Measurements from ENCODE around the gene USP35.
"Not testable (repeated sequence)": the region's sequence is repeated elsewhere in the genome, so short reads cannot be mapped to it uniquely, and the experiment has no call there.

The USP35 gene

DNA sequence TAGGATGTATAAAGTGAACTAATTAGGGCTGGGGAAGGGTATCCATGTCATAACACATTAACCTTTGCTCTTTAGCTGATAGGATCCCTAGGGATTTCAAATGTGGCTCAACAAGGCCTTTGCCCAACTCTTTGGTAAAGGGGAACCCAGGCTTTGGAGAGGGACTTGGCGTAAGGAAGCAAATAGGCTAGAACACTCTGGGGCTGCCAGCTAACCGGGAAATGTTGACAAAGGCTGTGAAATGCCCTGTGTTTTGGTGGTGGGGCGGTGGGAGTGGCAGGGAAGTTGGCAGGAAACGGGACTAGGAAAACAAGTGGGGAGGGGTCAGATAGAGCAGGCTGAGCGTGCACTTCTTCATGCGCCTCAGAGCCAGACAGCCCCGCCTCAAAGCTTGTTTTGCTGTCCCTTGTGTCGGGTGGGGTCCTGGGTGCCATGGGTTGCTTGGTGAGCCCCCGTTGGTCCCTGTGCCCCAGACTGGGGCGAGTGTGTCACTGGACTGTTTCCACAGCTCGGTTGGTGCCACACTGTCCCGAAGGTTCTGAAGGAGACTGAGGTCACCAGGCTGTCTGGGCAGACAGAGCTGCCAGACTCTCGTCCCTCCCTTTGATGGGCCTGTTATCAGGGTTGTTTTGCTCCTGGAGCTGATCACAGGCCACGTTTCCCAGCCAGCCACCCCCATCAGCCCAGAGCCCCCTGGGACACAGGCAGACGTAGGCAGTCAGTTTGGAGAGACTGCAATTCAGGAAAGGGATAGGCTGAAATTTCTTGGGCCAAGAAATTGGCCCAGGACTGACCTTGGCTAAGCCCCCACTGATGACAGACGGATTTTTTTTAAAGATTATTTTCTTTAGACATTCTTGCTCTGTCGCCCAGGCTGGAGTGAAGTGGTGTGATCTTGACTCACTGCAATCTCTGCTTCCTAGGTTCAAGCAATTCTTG is 19.9 kb upstream of the USP35 start:
- DNase-seq (ENCODE audit: low read depth): no peak

- no peak for DNase-seq (ENCODE audit: low read depth)
Observed at GRCh38 chr11:78170413-78170812, 18.3 kb upstream of the USP35 start.

DNA sequence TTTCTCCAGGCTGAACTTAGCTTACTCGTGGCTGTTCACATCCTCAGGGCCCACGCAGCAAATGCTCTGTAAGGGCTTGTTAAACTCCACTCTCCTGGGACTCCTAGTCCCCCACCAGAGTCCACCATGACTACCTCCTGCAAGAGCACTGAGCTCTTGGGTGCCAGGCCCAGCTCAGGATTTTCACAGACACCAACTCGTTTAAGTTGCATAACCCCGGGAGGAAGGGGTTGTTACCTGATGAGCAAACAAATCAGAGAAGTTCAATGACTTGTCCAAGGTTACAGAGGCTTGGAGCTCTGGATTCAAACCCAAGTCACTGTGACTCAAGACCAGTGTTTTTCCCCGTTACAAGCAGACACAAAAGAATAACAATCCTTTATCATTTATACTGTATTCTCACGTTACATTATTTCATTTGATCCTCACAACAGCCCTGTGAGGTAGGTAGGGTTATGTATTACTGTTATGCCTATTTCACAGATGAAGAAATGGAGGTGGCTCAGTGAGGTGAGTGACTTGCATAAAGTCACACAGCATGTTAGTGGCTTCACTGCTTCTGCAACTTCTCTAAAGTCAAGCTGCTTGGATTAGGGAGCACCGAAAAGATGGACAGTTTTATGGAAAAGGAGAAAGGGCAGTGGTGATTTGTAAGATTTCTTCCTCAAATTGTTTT is 17.7 kb upstream of the USP35 start:
- DNase-seq (ENCODE audit: low read depth): no peak

GRCh38 chr11:78171951-78172350 is 16.8 kb upstream of the USP35 start:
- DNase-seq (ENCODE audit: low read depth): no peak

GRCh38 chr11:78175862-78176261 is 12.9 kb upstream of the USP35 start:
- DNase-seq (ENCODE audit: low read depth): not testable (repeated sequence)

DNA sequence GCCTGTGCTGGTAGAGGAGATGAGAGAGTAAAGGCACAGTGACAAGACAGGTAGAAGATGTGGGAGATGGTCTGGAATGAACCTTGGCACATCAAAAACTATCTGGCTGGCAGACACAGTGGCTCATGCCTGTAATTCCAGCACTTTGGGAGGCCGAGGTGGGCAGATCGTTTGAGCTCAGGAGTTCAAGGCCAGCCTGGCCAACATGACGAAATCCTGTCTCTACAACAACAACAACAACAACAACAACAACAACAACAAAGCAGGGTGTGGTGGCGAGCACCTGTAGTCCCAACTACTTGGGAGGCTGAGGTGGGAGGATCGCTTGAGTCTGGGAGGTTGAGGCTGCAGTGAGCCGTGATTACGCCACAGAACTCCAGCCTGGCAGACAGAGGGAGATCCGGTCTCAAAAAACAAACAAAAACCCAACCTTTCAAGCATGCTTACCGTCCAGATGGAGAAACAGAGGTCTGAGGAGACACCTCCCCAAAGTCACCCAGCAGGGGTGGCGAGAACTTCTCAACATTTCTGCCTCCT is 12.0 kb upstream of the USP35 start:
- DNase-seq (ENCODE audit: low read depth): no peak

DNA sequence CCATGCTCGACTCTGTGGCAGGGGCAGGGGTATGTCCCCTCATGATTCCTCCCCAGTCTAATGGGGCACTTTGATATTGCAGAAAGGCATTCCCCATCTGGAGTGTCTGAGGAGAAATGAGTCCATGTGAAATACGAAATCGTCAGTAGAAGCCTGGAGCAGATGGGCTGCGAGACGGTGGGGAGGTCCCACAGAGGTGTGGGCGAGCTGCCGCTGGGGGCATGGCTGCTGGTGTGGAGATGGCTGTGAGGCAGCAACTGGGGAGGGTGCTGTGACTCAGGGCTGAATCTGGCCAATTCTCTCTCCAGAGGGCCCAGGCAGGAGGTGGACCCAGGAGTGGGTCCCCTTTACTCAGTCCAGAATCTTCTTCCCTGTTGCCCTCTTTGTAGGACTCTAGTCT is 11.5 kb upstream of the USP35 start:
- DNase-seq (ENCODE audit: low read depth): no peak

DNA sequence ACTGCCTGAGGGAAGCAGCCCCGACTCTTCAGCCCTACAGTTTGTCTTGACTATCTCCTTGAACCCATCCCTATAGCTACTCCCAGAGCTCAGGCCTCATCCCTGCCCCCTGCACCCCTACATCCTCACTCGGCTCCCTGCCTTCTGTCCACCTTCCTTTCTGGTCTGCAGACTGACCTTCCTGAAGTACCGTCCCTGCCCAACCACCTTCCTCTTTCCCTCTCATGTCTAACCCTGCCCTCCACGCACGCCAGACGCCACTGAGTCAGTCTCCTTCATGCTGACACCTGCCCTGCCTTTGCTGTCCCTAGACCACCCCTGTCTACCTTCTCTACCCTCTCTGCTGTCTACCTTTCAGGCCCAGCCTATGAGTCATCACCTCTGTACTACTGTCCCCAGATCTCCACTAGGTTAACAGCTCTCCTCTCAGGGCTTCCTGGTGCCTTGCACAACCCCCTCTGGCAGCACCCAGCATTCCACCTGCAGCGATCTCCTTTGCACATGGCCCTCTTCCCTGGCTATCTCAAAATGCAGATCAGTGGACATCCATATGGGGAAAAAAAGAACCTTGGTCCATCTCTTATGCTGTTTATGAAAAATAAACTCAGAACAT is 9.2 kb upstream of the USP35 start:
- no peak for DNase-seq (ENCODE audit: low read depth)

- no peak for DNase-seq (ENCODE audit: low read depth)
Observed at GRCh38 chr11:78180751-78181150, 8.0 kb upstream of the USP35 start.

DNA sequence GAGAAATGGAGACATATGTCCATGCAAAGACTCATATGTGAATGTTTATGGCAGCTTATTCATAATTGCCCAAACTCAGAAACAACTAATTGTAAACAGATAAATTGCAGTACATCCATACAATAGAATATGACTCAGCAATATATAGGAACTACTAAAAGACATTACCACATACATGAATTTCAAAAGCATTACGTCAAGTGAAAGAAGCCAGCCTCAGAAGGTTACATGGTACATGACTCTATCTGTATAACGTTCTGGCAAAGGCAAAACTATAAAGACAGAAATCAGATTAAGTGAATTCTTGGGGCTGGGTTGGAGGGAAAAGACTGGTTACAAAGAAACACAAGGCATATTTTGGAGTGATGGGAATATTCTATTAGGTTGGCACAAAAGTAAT is 7.5 kb upstream of the USP35 start:
- DNase-seq (ENCODE audit: low read depth): no peak

- no peak for DNase-seq (ENCODE audit: low read depth)
Observed at GRCh38 chr11:78187366-78188285, 1.1 kb upstream of the USP35 start.

DNA sequence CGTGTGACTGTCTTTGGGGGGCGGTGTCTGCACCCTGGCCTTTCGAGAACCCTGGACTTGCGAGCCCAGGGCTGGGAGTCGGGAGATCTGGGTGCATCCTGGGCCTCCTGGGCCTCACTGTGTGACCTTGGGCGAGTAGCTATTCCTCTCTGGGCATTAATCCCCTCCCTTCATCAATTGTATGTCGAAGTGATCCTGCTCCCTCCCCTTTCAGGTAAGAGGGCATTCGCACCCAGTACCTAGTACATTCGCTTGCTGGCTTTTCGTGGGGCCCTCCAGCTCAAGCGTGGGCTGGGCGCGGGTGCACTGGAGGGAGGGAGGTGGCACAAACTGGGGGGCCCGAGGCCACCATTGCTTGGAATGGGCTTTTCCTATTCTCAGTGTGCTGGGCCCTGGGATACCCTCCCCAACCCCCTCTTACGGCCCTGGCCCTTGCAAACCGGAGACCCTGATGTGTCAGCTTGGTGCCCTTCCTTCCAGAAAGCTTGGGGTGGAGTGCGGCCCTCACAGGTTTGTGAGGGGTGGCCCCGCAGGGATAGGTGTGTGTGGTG is 530 bp downstream of the USP35 start:
- DNase-seq (ENCODE audit: low read depth): no peak

DNA sequence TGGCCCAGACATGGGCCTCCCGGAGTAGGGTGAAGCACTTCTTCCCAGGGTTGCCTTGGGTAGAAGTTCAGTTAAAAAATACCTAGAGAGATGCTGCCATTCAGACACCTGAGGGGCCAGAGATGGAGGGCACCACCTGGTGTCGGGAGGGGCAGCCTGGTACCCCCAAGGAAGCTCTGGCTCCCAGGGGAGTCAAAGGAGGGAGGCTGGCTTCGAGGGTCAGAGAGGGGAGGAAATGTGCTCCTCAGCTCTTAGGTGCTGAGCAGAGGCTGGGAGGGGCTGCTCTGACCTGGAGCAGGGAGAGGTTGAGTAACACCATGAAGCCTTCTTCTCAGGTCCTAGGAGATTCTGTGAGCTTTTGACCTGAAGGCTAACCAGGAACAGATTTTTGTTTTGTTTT is 1.1 kb downstream of the USP35 start:
- DNase-seq (ENCODE audit: low read depth): no peak

GRCh38 chr11:78190374-78190773 is 1.7 kb downstream of the USP35 start:
- no peak for DNase-seq (ENCODE audit: low read depth)

DNA sequence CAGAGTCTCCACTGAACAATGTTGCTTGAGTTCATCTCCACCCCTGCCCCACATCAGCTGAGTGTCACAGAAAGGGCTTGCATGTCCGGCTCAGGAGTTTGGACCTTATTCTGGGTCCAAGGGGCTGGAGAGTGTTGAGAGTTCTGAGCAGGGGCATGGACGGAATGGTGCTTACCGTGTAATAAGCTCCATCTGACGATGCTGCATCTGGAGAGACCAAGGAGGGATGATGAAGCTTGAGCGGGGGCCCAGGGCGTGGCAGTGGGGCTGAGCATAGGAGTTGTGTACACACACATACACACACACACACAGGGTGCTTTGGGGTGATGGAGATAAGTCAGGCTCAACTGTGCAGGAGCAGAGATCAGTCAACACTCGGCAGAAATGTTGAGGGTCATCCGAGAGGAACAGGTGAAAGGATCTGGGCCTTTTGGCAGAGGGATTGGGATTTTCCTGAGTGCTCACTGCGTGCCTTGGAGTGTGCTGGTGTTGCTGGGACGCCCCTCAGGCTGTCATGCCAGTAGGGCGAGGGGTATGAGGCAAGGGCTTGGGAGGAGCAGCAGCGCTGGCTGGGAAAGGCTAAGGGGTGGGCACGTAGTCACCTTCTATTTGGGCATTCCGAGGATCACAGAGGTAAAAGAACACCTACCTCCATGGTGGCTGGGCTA is 2.3 kb downstream of the USP35 start:
- DNase-seq (ENCODE audit: low read depth): no peak

DNA sequence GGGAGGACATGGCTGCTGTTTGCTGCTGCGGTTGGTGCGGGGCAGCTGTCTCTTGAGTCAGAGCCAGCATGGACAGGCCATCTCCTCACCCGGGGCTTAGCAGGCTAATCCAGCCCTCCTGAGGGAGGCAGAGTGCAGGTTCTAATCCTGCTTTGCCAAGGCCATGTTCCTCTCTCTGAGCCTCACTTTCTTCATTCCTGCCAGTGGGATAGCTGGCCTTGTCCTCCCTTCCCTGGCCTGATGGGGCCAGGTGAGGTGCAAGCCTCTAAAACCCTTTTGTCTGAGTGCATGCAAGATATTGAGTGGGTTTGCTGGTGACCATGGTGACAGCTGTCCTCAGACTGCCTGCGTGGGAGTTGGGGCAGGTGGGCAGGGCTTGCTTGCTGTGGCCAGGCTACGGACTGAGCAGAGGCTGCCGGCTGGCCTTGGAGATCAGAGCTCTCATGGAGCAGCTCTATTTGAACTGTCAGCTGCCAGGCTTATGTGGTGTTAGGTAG is 3.6 kb downstream of the USP35 start:
- no peak for DNase-seq (ENCODE audit: low read depth)

- no peak for DNase-seq (ENCODE audit: low read depth)
Observed at GRCh38 chr11:78192911-78193351, 4.2 kb downstream of the USP35 start.

- no peak for DNase-seq (ENCODE audit: low read depth)
Observed at GRCh38 chr11:78193806-78194205, 5.1 kb downstream of the USP35 start.

GRCh38 chr11:78194490-78194889 is 5.8 kb downstream of the USP35 start:
- no peak for DNase-seq (ENCODE audit: low read depth)

DNA sequence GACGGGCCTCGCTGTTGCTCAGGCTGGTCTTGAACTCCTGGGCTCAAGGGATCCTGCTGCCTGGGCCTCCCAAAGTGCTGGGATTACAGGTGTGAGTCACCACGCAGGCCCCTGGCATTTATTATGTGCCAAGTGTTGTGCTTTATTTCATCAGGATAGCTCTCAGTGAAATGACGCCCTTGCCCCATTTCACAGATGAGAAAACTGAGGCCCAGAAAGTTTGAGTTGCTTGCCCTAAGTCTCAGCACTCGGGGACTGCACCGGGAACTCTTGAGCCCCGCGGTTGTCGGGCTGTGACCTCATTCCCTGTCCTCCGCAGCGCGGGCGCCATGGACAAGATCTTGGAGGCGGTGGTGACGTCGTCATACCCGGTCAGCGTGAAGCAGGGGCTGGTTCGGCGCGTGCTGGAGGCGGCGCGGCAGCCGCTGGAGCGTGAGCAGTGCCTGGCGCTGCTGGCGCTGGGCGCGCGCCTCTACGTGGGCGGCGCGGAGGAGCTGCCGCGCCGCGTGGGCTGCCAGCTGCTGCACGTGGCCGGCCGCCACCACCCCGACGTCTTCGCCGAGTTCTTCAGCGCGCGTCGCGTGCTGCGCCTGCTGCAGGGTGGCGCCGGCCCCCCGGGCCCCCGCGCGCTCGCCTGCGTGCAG is 7.3 kb downstream of the USP35 start:
- no peak for DNase-seq (ENCODE audit: low read depth)

Measured in HS-27A (cell line).